ENCODE measurements around the gene LIPC.

- TF ChIP-seq POLR2A (IDR thresholded peaks at IDR 0.05; ENCODE audit: low read depth, low read length), result no peak
- TF ChIP-seq TAF1 (IDR thresholded peaks at IDR 0.05; ENCODE audit: borderline replicate concordance, low read depth, low read length), result no peak
These were observed 69.9 kb downstream of the LIPC start for GRCh38 chr15:58501636-58502188.

Measured in GM12892 (cell line).